IPS DF 6.9 (cell line): ENCODE data around the gene PEPD.

Source experiments
- DNase-seq: peaks from one replicate; pipeline ENCODE4 v3.0.0-alpha.2; 2013; ENCODE audit warnings: low read depth, low spot score
- H3K27ac ChIP-seq: one replicate; pipeline ENCODE4 v1.5.1; 2013; ENCODE audit warnings: low read length, control low read depth
- H3K27me3 ChIP-seq: 2 replicates; pipeline ENCODE4 v1.6.1; 2013; ENCODE audit warnings: mild to moderate bottlenecking, low read length; ENCODE audit not compliant: control insufficient read depth, insufficient read depth
- H3K36me3 ChIP-seq: 2 replicates; pipeline ENCODE4 v1.6.1; 2013; ENCODE audit warnings: low read length; ENCODE audit not compliant: control insufficient read depth, insufficient read depth
- H3K4me1 ChIP-seq: 2 replicates; pipeline ENCODE4 v1.6.1; 2013; ENCODE audit warnings: low read length; ENCODE audit not compliant: control insufficient read depth, insufficient read depth
- H3K4me3 ChIP-seq: 2 replicates; pipeline ENCODE4 v1.5.1; 2013; ENCODE audit warnings: mild to moderate bottlenecking, low read length
- H3K9me3 ChIP-seq: 2 replicates; pipeline ENCODE4 v1.6.1; 2013; ENCODE audit warnings: low read length, inconsistent platforms; ENCODE audit not compliant: control insufficient read depth, insufficient read depth
- WGBS: extraction: QIAGEN DNeasy Blood & Tissue Kit; methylation state at CpG from one replicate; pipeline ENCODE4 v1.1.7; 2013; ENCODE audit warnings: mixed read lengths, missing lambda C conversion rate; ENCODE audit not compliant: insufficient read length, insufficient coverage; 5-methylcytosine and 5-hydroxymethylcytosine counted together

The PEPD gene

GRCh38 chr19:33507021-33507956 lies 14.3 kb downstream of the PEPD start:
- Histone ChIP-seq H3K9me3 (no peaks in the 10 kb centered on the region), H3K27me3 (no peaks in the 10 kb centered on the region), H3K4me3 (no peak overlapping the region), H3K27ac (no peak overlapping the region), H3K4me1 (peaks cover 8% of the 10 kb centered on the region), H3K36me3 (no peaks in the 10 kb centered on the region)
- DNase-seq = no peak
- no CpG with 5 or more reads among the region's 24 CpGs for WGBS

- Histone ChIP-seq H3K27ac (no peak overlapping the region), H3K4me1 (peaks cover 8% of the 10 kb centered on the region), H3K27me3 (no peaks in the 10 kb centered on the region), H3K36me3 (no peaks in the 10 kb centered on the region), H3K9me3 (no peaks in the 10 kb centered on the region), H3K4me3 (no peak overlapping the region)
- WGBS = 100% methylated on average over 1 of the region's 1 CpG
- no peak for DNase-seq
Observed at GRCh38 chr19:33506498-33506897, 15.1 kb downstream of the PEPD start.

DNA sequence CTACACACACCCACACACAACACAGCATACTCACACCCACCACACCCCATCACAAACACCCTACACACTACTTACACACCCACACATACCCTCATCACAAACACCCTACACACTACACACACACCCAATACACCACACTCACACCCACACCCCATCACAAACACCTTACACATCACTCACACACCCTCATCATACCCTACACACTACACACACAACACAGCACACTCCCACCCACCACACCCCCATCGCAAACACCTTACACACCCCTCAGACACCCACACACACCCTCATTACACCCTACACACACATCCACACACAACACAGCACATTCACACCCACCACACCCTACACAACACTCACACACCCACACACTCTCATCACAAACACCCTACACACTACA lies 15.8 kb downstream of the PEPD start:
- peaks cover 2% of the 10 kb centered on the region for H3K4me1 ChIP-seq
- H3K4me3 ChIP-seq = no peak overlapping the region
- 100% methylated on average over 1 of the region's 1 CpG for WGBS
- DNase-seq = no peak
- no peaks in the 10 kb centered on the region for H3K9me3 ChIP-seq
- no peak overlapping the region for H3K27ac ChIP-seq
- no peaks in the 10 kb centered on the region for H3K27me3 ChIP-seq
- no peaks in the 10 kb centered on the region for H3K36me3 ChIP-seq

DNA sequence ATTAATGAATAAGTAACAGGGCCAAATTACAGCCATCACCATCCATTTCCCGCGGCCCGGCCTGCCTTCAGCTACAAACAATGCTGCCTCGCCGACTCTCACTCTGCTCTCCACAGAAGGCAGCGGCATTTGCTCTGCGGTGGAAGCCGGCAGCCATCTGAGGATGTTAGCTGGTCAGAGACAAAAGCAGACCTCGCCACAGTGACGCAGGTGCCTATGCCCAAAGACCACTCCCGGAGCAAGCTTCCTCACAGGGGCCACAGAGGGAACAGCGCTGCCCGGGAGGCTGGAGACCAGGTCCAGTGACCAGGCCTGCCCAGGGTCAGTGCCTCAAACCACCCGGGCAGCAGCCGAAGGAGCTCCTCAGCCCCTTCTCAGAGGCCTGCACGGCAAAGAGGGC lies 16.4 kb downstream of the PEPD start:
- WGBS = no CpG with 5 or more reads among the region's 16 CpGs
- Histone ChIP-seq H3K27me3 (no peaks in the 10 kb centered on the region), H3K9me3 (no peaks in the 10 kb centered on the region), H3K4me1 (no peaks in the 10 kb centered on the region), H3K27ac (no peak overlapping the region), H3K36me3 (no peaks in the 10 kb centered on the region; the same call in 1 of the 2 replicates), H3K4me3 (no peak overlapping the region)
- DNase-seq = no peak

- Histone ChIP-seq H3K4me3 (no peak overlapping the region), H3K27ac (no peak overlapping the region), H3K36me3 (no peaks in the 10 kb centered on the region; the same call in 1 of the 2 replicates), H3K27me3 (no peaks in the 10 kb centered on the region), H3K4me1 (no peaks in the 10 kb centered on the region), H3K9me3 (no peaks in the 10 kb centered on the region)
- WGBS = no CpG with 5 or more reads among the region's 5 CpGs
- no peak for DNase-seq
Observed at GRCh38 chr19:33504058-33504444, 17.5 kb downstream of the PEPD start.

- H3K27me3 ChIP-seq = no peaks in the 10 kb centered on the region
- H3K4me1 ChIP-seq = no peaks in the 10 kb centered on the region
- no peak for DNase-seq
- H3K36me3 ChIP-seq = no peaks in the 10 kb centered on the region; the same call in 1 of the 2 replicates
- no peak overlapping the region for H3K4me3 ChIP-seq
- WGBS = no CpG with 5 or more reads among the region's 21 CpGs
- H3K9me3 ChIP-seq = no peaks in the 10 kb centered on the region
- no peak overlapping the region for H3K27ac ChIP-seq
Observed at GRCh38 chr19:33503433-33504057, 18.0 kb downstream of the PEPD start.

DNA sequence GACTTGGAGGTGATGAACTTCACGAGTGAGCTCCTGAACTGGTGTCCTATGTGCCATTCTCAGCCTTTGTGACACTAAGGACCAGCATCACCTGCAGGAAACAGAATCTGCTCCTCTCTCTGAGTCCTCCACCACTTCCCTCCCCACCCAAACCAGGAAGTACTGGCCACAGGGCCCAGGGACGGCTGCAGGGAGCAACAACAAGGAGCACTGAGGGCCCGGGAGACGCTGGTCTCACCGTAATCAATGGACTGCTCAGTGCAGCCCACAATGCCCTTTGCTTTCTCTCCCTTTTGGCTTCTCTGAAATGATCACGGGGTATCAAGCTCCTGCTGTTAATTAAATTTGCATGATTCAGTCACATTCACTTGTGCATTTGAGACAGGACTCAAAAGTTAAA lies 18.6 kb downstream of the PEPD start:
- no peak for DNase-seq

GRCh38 chr19:33502521-33502920 lies 19.1 kb downstream of the PEPD start:
- H3K9me3 ChIP-seq = no peaks in the 10 kb centered on the region
- H3K27ac ChIP-seq = no peak overlapping the region
- no peaks in the 10 kb centered on the region for H3K4me1 ChIP-seq
- no peak for DNase-seq
- H3K36me3 ChIP-seq = peaks cover 2% of the 10 kb centered on the region; the same call in 1 of the 2 replicates
- no peak overlapping the region for H3K4me3 ChIP-seq
- no CpG with 5 or more reads among the region's 4 CpGs for WGBS
- H3K27me3 ChIP-seq = no peaks in the 10 kb centered on the region

More for the DNA sequence above, 18.6 kb downstream of the PEPD start:
- WGBS = no CpG with 5 or more reads among the region's 6 CpGs
- Histone ChIP-seq H3K27ac (no peak overlapping the region), H3K36me3 (peaks cover 2% of the 10 kb centered on the region; the same call in 1 of the 2 replicates), H3K4me3 (no peak overlapping the region), H3K27me3 (no peaks in the 10 kb centered on the region), H3K4me1 (no peaks in the 10 kb centered on the region), H3K9me3 (no peaks in the 10 kb centered on the region)

DNA sequence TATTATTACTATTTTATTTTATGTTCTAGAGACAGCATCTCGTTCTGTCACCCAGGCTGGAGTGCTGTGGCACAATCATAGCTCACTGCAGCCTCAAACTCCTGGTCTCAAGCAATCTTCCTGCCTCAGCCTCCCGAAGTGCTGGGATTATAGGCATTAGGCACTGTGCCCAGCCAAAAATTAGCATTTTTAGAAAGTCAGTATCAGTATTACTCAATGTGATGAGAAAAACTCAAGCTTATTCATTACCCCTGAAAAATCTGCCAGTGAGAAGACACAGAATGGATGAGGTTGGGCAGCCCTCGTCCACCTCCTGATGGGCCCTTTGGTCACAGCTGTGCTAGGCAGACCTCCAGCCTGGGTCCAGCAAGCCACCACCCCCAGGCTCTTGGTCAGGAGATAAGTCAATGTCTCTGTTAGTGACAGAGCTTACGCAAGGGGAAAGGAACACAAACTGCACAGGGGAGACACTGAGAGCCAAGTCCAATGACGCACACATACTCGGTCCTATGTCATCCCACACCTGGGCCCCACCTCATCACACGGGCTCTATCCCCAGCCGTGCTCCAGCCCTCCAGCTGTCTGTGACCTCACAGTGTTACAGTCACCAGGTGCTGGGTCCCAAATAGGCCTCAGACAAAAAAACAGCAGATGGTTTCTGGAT lies 19.8 kb downstream of the PEPD start:
- Histone ChIP-seq H3K36me3 (peaks cover 5% of the 10 kb centered on the region; the same call in 1 of the 2 replicates), H3K4me3 (no peak overlapping the region), H3K4me1 (no peaks in the 10 kb centered on the region; the same call in 1 of the 2 replicates), H3K9me3 (no peaks in the 10 kb centered on the region), H3K27me3 (no peaks in the 10 kb centered on the region), H3K27ac (no peak overlapping the region)
- no peak for DNase-seq
- WGBS = no CpG with 5 or more reads among the region's 8 CpGs

DNA sequence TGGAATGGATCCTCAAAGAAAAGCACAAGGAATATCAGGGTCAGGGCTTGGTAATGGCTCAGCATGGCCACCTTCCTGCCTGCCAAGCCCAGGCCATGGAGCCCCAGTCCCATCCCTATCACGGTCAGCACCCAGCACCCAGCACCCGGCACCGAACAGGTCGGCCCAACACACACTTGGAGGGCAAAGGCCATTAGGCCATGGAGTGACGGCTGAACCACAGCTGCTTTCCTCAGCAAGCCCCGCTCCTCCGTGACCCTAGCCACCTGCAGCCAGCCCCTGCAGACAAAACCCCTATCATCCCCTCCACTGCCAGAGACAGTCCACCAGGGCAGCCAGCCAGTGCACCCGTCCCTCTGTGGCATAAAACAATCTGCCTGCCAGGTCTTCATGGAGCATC lies 20.6 kb downstream of the PEPD start:
- Histone ChIP-seq H3K4me1 (no peaks in the 10 kb centered on the region; the same call in 1 of the 2 replicates), H3K4me3 (no peak overlapping the region), H3K9me3 (no peaks in the 10 kb centered on the region), H3K36me3 (peaks cover 5% of the 10 kb centered on the region; the same call in 1 of the 2 replicates), H3K27me3 (no peaks in the 10 kb centered on the region), H3K27ac (no peak overlapping the region)
- DNase-seq = no peak
- no CpG with 5 or more reads among the region's 8 CpGs for WGBS
